HG03575 (cell line): ENCODE data around the gene CXADR.

Experiments used
- ATAC-seq: cut with Tn5 transposase; IDR thresholded peaks from one replicate; pipeline ENCODE4 v1.9.1; 2021; ENCODE audit not compliant: unreplicated experiment, insufficient number of reproducible peaks, low FRiP score; ENCODE audit errors: extremely low read depth

The CXADR gene

GRCh38 chr21:17536381-17536780, 23.5 kb downstream of the CXADR start:
- no peak for ATAC-seq

DNA sequence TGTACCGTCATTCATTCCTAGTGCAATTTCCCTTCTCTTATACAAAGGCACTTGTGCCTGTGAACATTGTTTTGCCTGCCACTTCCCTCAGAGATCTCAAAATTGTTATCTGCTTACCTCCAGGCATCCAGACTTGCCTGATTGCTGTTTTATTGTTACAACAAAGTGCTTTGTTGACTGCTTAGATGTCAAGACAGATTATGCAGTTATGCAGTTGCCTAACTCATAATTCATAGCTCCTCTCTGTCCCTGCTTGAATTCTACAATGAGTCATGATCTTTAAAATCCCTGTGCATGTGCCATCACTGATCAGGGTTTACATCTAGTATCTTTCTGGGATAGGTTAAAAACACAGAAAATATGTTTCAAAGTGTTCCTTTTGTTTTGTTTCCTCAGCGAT, 24.5 kb downstream of the CXADR start:
- no peak for ATAC-seq

- ATAC-seq: no peak
These were observed 25.7 kb downstream of the CXADR start for GRCh38 chr21:17538576-17538975.

DNA sequence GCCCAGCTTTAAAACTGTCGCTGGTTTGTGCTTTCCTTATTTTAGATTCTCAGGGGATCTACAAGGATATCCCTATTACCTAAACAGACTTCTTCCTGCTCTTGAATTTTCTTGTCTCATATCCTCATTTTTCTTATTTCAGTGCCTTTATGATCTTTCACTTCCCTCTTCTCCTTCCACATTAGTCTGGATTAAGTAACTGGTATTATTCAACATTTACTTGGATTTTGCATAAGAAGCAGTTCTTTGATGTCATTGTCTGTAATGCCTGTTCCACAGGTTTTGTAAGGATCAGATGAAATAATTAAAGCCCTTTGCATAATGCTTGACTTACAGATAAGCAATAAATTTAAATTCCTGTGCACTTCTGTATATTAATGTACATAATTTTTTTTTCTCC, 26.5 kb downstream of the CXADR start:
- no peak for ATAC-seq

DNA sequence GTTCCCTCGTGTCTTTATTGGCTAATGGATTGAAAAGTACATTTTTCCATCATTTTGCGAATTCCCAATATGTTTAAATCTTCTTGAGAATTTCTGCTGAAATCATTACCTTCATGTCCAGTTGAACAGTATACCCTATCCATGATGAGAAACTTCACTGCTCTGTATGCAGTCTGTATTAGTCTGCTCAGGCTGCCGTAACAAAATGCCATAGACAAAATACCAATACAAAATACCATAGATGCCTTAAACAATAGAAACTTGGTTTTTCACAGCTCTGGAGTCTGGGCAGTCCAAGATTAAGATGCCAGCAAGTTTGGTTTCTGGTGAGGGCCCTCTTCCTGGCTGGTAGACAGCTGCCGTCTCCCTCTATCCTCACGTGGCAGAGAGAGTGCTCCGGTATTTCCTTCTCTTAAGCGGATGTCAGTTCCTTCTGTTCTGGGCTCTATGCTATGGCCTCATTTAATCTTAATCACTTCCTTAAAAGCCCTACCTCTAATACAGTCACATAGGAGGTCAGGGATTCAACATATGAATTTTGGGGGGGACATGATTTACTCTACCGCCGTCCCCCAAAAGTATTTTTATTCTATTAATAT, 27.0 kb downstream of the CXADR start:
- ATAC-seq: no peak

DNA sequence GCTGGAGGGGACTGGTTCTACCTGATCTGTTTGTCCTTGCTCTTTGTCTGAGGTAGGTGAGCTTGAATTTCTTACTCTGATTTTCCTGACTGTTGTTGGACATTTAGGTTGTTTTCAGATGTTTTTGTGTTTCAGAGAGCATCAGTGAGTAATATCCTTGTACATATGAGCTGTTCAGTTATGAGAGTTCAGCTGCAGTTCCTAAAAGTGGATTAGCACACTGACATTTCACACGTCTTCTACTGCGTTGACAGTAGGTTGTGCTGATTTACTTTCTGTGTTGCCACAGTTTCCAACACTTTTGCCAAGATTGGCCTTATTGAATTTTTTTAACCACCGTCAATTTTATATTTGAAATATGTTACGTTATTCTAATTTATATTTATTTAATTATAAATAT, 27.7 kb downstream of the CXADR start:
- ATAC-seq: no peak

DNA sequence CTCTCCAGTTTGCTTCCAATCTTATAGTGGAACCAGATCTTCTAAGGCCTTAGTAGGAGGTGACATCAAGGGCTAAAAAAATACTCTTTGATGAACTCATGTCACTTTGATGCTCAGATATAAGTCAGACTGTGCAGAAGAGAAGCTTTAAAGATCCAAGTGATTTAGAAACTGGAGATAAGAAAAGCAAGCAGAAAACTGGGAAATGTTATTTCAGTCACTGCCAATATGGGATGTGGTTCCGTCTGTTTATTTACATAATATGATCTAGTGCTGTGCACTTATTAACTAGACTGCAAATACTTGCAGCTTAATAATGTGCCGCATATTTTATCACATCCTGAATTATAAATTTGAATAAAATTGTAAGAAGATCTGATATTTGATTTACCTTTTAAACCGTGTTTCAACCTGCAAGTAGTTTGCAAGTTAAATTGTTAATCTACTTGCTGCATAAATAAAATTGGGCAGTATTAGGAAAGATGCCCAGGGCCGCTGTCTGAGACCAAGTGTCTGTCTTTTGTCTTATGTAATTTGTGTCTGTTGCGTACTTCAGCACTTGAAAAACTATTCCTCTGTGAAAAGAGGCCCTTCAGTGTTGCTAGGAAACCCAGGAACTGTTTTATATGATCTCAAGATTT, 29.6 kb downstream of the CXADR start:
- no peak for ATAC-seq

- no peak for ATAC-seq
These were observed 32.2 kb downstream of the CXADR start for GRCh38 chr21:17545007-17545406.

- ATAC-seq: no peak
These were observed 35.4 kb downstream of the CXADR start for GRCh38 chr21:17548262-17548661.

DNA sequence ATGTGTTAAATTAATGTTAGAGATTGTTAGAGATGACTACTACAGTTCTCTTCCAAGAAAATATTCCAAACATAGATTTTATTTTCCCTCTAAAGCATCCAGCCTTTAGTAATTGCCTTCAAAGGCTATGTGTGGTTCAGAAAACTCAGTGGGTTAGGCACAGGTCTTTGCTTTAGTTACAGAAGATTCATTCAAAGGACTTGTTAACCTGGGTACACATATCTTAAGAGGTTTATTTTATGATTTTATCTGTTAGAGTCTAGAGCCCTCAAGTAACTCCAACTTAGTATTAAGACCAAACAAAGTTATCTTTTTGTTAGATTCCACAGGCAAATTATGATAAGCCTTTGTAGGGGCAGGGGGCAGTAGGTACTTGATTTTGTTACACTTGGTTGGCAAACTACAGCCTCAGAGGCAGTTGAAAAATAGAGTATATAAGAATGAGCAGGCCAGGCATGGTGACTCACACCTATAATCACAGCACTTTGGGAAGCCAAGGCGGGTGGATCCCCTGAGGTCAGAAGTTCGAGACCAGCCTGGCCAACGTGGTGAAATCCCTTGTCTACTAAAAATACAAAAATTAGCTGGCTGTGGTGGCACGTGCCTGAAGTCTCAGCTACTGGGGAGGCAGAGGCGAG, 37.9 kb downstream of the CXADR start:
- ATAC-seq: no peak

DNA sequence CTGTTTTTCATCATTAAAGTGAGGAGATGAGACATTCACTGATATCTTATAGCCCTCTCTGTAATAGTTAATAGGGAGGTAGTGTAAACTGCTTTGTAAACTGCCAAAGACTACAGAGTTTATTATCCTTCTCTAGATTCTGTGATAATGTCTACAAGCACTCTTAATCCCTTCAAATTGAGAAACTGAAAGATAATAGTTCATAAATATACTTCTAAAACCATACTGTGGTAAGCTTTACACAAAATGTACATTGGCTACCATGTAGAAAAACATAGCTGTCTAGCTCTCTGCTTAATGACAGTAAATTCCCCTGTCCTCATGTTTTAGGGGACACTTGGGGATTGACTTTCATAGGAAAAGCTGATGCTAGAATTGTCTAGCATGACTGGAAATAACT, 39.6 kb downstream of the CXADR start:
- ATAC-seq: no peak

DNA sequence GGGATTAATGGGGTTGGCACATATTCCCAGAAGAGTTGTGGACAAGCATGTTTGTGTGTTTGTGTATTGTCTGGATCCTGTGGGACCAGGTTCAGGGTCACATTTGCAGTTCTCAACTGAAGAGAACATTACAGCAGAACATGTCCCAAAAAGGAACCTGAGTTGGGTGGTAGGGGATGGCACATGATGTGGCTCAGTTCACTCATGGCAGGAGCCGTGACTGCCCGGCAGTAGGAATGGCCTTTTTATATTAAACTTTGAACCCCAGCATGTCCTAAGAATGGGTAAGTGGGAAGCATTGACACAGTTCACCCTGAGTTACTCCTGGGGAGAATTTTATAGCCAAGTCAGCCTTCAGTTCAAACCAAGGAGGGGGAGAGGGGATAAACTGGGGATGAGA, 41.3 kb downstream of the CXADR start:
- no peak for ATAC-seq

DNA sequence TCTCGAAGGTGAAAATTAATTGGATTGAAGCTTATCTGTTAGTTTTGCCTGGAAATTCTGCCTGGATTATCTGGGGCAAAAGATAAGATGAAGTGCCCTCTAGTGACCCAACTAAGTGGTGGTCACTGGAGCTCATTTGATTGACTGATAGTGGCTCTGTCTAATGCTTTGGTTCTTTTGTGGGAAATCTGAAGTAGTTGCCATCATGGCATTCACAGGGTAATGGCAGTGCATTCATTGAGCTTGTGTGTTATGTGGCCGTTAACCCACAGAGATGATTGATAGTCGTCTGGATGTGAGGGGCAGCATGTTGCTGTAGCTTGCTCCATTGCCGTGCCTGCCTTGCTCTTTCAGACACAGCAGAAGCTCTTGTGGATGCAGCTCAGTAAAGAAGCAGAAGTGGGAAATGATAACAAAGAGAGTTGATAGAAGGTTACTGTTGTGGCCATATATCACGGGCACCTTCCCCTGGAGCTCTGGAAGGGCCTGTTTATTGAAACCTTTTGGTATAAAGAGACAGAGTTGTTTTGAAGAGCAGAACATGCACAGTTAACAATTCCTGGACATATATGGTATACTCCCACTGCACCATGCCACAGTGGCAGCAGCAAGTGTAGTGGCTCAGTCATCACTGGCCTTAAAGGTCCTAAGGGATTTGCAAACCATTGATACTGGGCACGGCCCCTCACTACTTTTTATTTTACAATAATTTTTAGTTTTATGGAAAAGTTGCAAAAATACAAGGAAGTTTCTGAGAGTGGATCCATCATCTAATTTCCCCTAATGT, 42.0 kb downstream of the CXADR start:
- ATAC-seq: no peak

DNA sequence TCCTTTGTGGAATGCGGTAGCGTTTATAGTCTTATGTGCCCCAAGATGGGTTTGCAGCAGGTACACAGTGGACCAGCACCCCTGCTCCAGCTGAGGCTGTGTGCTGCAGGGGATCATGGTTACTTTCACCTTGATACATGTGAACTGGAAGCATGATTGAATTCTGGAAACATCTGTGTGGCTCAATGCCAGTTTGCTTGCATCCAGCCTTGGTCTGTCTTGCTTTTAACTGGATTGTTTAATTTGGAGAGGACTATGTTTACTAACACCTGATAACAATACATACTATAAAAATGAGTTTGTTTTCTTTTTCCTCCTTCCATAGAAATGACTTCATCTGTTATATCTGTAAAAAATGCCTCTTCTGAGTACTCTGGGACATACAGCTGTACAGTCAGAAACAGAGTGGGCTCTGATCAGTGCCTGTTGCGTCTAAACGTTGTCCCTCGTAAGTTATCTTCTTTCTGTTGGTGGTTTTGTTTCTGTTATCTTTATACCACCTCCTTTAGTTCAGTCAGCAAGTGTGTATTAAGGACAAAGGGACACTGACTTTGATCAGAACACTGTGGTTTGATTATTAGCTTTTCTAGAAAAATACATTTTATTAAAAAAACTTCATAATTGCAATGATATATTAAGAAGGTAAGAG, 47.7 kb downstream of the CXADR start:
- no peak for ATAC-seq

DNA sequence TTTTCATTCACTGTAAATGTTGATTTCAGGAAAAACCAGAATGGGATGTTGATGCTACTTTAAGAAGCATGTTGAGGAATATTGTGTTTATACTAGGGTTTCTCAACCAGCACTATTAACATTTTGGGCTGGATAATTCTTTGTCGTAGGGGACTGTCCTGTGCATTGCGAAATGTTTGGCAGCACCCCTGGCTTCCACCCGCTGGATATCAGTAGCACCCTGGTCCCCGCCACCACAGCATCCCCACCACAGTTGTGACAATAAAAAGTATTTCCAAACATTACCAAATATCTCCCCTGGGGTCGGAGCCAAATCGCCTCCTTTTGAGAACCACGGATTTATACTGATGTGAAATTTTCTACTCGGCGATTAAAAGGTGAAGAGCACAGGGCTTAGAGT, 57.9 kb downstream of the CXADR start:
- ATAC-seq: no peak

DNA sequence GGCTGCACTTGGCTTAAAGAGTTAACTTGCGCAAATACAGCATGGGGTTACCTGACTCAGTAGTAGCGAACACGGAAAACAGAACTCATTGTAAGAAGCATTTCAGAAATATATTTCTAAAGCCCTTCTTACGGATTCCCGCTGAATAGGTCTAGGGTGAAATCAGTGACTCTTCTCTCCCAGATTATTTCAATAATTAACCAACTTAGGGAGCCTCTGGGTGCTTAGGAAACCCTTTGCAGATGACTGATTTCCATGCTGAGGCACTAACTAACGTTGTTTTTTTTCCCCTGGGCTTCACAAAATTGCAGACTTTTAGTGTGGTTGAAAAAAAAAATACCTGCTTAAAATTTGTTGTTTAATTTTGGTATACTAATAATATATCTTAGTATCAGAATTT, 59.6 kb downstream of the CXADR start:
- no peak for ATAC-seq

- ATAC-seq: no peak
These were observed 62.2 kb downstream of the CXADR start for GRCh38 chr21:17575076-17575475.

DNA sequence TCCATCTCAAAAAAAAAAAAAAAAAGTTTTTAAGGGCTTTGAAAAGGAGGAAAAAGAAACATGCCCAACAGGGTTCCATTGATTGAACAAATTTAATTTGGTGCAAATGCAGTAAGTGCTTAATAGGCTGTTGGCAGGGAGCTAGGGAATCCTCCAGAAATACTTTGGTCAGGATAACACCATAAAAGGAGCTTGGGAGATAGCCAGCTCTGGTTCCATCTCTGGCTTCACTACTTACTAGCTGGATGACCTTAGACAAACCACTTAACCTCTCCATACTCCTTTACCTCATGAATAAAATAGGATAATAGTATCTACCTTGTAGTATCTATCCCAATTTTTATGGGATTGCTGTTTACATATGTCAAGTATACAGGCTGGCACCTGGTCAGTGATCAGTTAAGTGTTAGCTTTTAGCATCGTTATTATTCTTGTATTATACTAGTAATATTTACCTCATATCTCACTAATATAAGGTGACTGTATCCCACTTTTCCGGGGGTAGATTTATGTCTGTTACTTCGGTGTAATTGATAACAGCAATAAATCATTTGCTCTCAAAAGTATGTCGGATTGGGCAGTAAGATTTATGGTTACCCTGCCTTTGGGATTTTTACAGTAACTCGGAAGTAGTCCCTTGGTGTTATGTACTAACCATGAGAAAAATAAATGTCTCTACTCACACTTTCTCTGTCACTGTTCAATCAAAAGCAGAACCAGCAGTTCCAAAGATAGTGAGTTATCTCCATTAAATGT, 63.4 kb downstream of the CXADR start:
- ATAC-seq: no peak

GRCh38 chr21:17577701-17578100, 64.9 kb downstream of the CXADR start:
- no peak for ATAC-seq
